ENCODE data around the gene IZUMO4. TPM values are rescaled to one million over a fixed set of nuclear protein-coding genes. Genes with fewer than 3 reads are reported as not detected.
A peak's percentile ranks its signal among the peaks of the same experiment; 100 is the strongest.

The IZUMO4 gene
- total RNA-seq, 2 experiments from 2014 or later = 17.4 to 17.9 TPM

GRCh38 chr19:2081873-2082810 is 14.6 kb upstream of the IZUMO4 start:
- peak overlapping the region; percentile 99 for H3K4me3 ChIP-seq (ENCODE audit: low read length)
- ATAC-seq (ENCODE audit: poor library complexity) (peak; percentile 26), DNase-seq (peak in 9 of 14 experiments; percentile 43 to 85 (median 54))
- no peaks in the 10 kb centered on the region for H3K27me3 ChIP-seq (ENCODE audit: control insufficient read depth in 1 of 2, insufficient read depth in 2 of 2, low read length in 2 of 2)
- peak overlapping the region; percentile 93 for H3K4me3 Mint-ChIP-seq
- H3K27me3 Mint-ChIP-seq = no peaks in the 10 kb centered on the region
- intact Hi-C loops (cut with DNase I, micrococcal nuclease) = loop anchor here in 1 of 2 experiments (5.0 kb wide), 1 partner anchor 65 kb away; the partner anchor contains the start of gene BTBD2
- peak overlapping the region; percentile 87 to 98 for H3K27ac ChIP-seq (ENCODE audit: low read depth in 1 of 2, low read length in 2 of 2)
- H3K9me3 ChIP-seq (ENCODE audit: control insufficient read depth in 1 of 2, insufficient read depth in 1 of 2, low read length in 2 of 2) = no peaks in the 10 kb centered on the region
- POLR2A ChIA-PET = interaction anchor here (0.9 to 6.9 kb wide), 6 partner anchors 12 to 47 kb away, joined by 3 to 153 read pairs (median 10); partner anchors contain the start of genes IZUMO4 and MOB3A
- no peaks in the 10 kb centered on the region for H3K9me3 Mint-ChIP-seq
- no peak for TF ChIP-seq CTCF (IDR thresholded peaks at IDR 0.05)
- H3K4me1 ChIP-seq (ENCODE audit: insufficient read depth, low read length) = peaks cover 80% of the 10 kb centered on the region
- CTCF ChIA-PET = interaction anchor here (0.8 to 3.7 kb wide), 4 partner anchors 11 to 15 kb away, joined by 4 to 21 read pairs (median 6); partner anchors contain the start of genes IZUMO4 and MOB3A
- peaks cover 85% of the 10 kb centered on the region for H3K36me3 Mint-ChIP-seq (ENCODE audit: low read depth)
- peaks cover 65% of the 10 kb centered on the region for H3K4me1 Mint-ChIP-seq (ENCODE audit: low read depth)
- H3K27ac Mint-ChIP-seq = peak overlapping the region; percentile 97
- H3K36me3 ChIP-seq (ENCODE audit: insufficient read depth, low read length) = peaks cover 44% of the 10 kb centered on the region

- Mint-ChIP-seq H3K27me3 (no peaks in the 10 kb centered on the region), H3K9me3 (no peaks in the 10 kb centered on the region), H3K36me3 (ENCODE audit: low read depth) (peaks cover 73% of the 10 kb centered on the region), H3K27ac (peak overlapping the region; percentile 97), H3K4me3 (peak overlapping the region; percentile 93), H3K4me1 (ENCODE audit: low read depth) (peaks cover 76% of the 10 kb centered on the region)
- Histone ChIP-seq H3K4me1 (ENCODE audit: insufficient read depth, low read length) (peaks cover 85% of the 10 kb centered on the region), H3K4me3 (ENCODE audit: low read length) (peak overlapping the region; percentile 99), H3K36me3 (ENCODE audit: insufficient read depth, low read length) (peaks cover 32% of the 10 kb centered on the region), H3K27ac (ENCODE audit: low read depth in 1 of 2, low read length in 2 of 2) (peak overlapping the region; percentile 87 to 98), H3K27me3 (ENCODE audit: control insufficient read depth in 1 of 2, insufficient read depth in 2 of 2, low read length in 2 of 2) (no peaks in the 10 kb centered on the region), H3K9me3 (ENCODE audit: control insufficient read depth in 1 of 2, insufficient read depth in 1 of 2, low read length in 2 of 2) (no peaks in the 10 kb centered on the region)
- no peak for TF ChIP-seq CTCF (IDR thresholded peaks at IDR 0.05)
- peak; percentile 48 to 87 (median 71) for DNase-seq
- ChIA-PET POLR2A (interaction anchor here (0.9 to 6.9 kb wide), 16 partner anchors 12 to 392 kb away, joined by 3 to 153 read pairs (median 5); partner anchors contain the start of genes GADD45B, IZUMO4, LSM7 and MKNK2), CTCF (interaction anchor here (1.9 to 3.7 kb wide), 3 partner anchors 9 to 14 kb away, joined by 5 to 21 read pairs (median 8); partner anchors contain the start of gene MOB3A)
- ATAC-seq (ENCODE audit: poor library complexity) = peak; percentile 45
- intact Hi-C loops (cut with DNase I, micrococcal nuclease) = loop anchor here in 1 of 2 experiments (5.0 kb wide), 1 partner anchor 66 kb away; the partner anchor contains the start of gene BTBD2
These were observed 13.4 kb upstream of the IZUMO4 start for GRCh38 chr19:2083174-2083854.
